Measurements from ENCODE around the gene CASP7. TPM values are rescaled to one million over a fixed set of nuclear protein-coding genes. Genes with fewer than 3 reads are reported as not detected.

Gene CASP7
- total RNA-seq, 1 donor from 2014 or later: 11.6 TPM

DNA sequence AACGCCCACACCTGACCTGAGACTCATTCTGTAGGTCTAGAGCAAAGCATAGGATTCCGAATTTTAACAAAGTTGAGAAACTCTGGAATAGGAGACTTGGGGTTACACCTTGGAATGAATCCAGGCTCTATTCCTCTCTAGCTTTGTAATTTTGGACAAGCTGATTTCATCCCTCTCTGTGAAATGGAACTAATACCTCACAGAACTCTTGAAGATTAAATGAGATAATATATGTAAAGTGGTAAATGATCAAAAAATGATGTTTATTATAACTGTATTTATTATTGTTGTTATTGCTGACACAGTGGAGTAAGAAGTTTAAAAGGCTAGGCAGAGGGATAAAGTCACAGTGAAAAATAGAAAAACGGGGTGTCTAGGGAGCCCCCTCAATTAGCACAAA, 32.3 kb downstream of the CASP7 start:
- no peak for DNase-seq (ENCODE audit: low spot score, unreplicated experiment)
- no peaks in the 10 kb centered on the region for H3K27me3 Mint-ChIP-seq
- no peaks in the 10 kb centered on the region for H3K36me3 Mint-ChIP-seq (ENCODE audit: insufficient read depth)
- H3K4me3 Mint-ChIP-seq (ENCODE audit: low read depth): no peak overlapping the region
- TF ChIP-seq, protein P1, sequence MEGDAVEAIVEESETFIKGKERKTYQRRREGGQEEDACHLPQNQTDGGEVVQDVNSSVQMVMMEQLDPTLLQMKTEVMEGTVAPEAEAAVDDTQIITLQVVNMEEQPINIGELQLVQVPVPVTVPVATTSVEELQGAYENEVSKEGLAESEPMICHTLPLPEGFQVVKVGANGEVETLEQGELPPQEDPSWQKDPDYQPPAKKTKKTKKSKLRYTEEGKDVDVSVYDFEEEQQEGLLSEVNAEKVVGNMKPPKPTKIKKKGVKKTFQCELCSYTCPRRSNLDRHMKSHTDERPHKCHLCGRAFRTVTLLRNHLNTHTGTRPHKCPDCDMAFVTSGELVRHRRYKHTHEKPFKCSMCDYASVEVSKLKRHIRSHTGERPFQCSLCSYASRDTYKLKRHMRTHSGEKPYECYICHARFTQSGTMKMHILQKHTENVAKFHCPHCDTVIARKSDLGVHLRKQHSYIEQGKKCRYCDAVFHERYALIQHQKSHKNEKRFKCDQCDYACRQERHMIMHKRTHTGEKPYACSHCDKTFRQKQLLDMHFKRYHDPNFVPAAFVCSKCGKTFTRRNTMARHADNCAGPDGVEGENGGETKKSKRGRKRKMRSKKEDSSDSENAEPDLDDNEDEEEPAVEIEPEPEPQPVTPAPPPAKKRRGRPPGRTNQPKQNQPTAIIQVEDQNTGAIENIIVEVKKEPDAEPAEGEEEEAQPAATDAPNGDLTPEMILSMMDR (IDR thresholded peaks at IDR 0.05; ENCODE audit: unreplicated experiment): no peak
- no peaks in the 10 kb centered on the region for H3K9me3 Mint-ChIP-seq (ENCODE audit: low read depth)
- no peak overlapping the region for H3K27ac Mint-ChIP-seq
- H3K4me1 Mint-ChIP-seq (ENCODE audit: low read depth): peaks cover 19% of the 10 kb centered on the region

DNA sequence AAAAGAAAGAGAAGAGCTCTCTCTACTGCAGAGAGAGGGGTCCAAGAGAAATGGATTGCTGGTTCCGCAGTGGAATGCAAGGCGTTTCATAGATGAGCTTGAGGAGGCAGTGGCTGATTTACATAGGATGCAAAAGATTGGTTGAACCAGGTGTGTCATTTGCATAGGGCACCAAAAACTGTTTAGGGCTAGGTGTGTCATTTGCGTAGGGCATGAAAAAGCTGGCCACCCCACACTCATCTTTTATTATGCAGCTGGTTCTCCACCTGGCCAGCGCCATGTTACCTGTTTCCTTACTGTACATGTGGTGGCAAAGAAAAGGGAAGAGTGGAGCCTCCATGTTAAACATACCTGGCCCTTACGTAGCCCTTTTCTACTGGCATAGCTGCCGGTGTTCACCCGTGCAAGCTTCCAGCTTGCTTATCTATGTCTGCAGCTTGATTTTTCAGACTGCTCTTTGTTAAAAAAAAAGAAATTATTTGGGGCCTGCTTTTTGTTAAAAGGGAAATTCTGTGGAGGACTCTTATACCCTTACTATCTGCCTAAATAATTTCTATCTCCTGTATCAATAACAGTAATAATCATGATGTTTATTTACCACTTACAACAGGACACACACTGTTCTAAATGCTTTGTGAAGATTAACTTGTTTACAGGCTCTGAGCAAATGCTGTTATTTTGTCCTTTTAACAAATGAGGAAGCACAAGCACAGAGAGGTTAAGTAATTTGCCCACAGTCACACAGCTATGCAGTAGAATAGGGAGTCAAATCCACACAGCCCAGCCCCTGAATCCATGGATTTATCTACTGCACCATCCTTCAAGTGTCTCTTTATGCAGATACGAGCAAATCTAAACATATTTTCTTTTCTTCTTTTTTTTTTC, 33.3 kb downstream of the CASP7 start:
- Mint-ChIP-seq H3K36me3 (ENCODE audit: insufficient read depth) (peaks cover 4% of the 10 kb centered on the region), H3K4me1 (ENCODE audit: low read depth) (peaks cover 19% of the 10 kb centered on the region), H3K4me3 (ENCODE audit: low read depth) (peak overlapping the region; percentile 30), H3K27ac (no peak overlapping the region), H3K27me3 (no peaks in the 10 kb centered on the region), H3K9me3 (ENCODE audit: low read depth) (peaks cover under 1% of the 10 kb centered on the region)
- TF ChIP-seq, protein P1 (IDR thresholded peaks at IDR 0.05; ENCODE audit: unreplicated experiment): no peak
- no peak for DNase-seq (ENCODE audit: low spot score, unreplicated experiment)

DNA sequence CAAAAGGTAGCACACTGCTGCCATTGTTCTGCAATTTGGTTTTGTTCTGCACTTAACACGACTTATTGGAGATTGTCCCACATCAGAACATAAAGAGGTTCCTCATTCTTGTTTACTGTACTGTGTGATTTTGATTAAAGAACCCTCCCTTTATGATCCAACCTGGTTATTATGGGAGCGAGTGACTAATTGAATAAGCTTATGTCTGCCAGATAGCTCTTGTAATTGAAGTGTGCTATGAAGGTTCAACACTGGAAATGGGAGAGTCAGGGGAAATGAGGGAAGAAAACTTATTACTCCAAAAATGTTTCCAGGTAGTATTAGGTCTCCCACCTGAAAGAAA, 33.9 kb downstream of the CASP7 start:
- H3K27me3 Mint-ChIP-seq: no peaks in the 10 kb centered on the region
- no peak overlapping the region for H3K4me3 Mint-ChIP-seq (ENCODE audit: low read depth)
- H3K4me1 Mint-ChIP-seq (ENCODE audit: low read depth): peaks cover 19% of the 10 kb centered on the region
- peaks cover 4% of the 10 kb centered on the region for H3K9me3 Mint-ChIP-seq (ENCODE audit: low read depth)
- no peak overlapping the region for H3K27ac Mint-ChIP-seq
- H3K36me3 Mint-ChIP-seq (ENCODE audit: insufficient read depth): peaks cover 8% of the 10 kb centered on the region
- TF ChIP-seq, protein P1 (IDR thresholded peaks at IDR 0.05; ENCODE audit: unreplicated experiment): no peak
- no peak for DNase-seq (ENCODE audit: low spot score, unreplicated experiment)

DNA sequence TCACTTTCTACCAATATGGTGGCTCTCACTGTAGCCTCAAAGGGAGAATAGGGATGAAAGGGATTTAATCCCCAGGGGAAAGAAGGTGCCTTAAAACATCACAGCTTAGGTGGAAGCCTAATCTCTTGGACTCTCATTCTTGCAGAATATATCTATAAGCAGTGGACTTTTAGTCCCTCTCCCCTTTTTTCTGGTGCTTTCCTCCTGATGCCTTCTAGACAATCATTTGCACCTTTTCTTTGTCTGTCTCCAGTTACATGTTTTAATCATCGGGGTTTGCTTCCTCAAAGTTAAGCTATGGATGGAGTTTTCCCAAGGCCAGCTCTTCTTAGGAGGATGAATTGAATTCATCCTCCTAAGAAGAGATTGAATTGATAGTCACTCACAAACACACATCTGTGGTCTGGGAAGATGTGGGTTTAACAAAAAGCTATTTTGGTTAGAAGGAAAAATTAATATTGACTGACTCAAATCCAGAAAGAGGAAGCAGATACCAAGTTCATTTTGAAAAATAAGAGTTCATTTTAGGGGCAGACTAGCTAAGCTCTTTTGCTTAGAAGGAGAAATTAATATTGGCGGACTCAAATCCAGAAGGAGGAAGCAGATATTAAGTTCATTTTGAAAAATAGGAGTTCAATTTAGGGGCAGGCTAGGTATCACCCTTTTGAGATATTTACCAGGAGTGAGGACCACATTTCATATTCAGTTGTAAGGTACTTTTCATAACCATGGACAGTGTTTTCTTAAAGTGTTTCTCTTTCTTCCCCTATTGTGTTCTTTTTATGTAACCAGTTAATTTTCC, 36.6 kb downstream of the CASP7 start:
- no peak overlapping the region for H3K4me3 Mint-ChIP-seq (ENCODE audit: low read depth)
- no peaks in the 10 kb centered on the region for H3K27me3 Mint-ChIP-seq
- no peak for DNase-seq (ENCODE audit: low spot score, unreplicated experiment)
- H3K4me1 Mint-ChIP-seq (ENCODE audit: low read depth): peaks cover 17% of the 10 kb centered on the region
- peaks cover 29% of the 10 kb centered on the region for H3K36me3 Mint-ChIP-seq (ENCODE audit: insufficient read depth)
- no peak overlapping the region for H3K27ac Mint-ChIP-seq
- H3K9me3 Mint-ChIP-seq (ENCODE audit: low read depth): peaks cover 21% of the 10 kb centered on the region
- TF ChIP-seq, protein P1 (IDR thresholded peaks at IDR 0.05; ENCODE audit: unreplicated experiment): no peak

DNA sequence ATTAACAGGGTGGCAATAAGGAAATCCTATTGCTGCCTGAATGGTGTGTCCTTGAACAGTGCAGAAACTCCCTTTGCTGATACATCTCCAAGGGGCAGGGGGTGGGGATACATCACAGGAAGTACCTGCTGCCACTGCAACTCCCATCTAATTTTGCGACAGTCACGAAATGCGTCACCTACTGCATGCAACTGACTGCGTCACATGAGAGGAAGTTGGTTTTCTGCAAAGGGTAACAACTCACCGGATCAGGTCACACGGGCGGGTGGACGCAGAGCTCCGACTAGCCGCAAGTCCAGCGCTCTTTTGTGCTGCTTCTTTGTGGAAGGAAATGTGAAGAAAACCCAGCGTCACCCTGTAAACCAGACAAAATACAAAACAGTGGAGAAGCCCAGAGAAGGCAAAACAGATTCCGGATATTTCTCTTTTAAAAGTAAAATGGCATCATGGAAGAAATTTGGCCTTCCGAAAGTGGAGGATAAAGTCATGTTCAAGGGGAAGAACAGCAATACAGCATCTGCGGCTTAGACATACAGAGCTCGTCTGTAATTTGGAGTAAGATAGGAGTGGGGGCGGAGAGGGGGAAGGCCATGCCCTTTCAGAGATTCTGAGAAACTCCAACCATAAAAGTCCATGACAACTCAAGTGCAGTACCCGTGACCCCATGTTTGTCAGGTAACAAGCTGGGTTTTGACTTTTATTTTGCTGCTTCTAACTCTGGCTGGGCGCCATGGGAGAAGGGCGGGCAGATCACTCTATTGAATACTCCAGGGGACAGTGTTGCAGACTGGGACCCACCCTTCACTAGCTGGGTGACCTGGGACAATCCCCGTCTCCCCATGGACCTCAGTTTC, 39.5 kb downstream of the CASP7 start:
- no peaks in the 10 kb centered on the region for H3K27me3 Mint-ChIP-seq
- no peak overlapping the region for H3K4me3 Mint-ChIP-seq (ENCODE audit: low read depth)
- peaks cover 39% of the 10 kb centered on the region for H3K36me3 Mint-ChIP-seq (ENCODE audit: insufficient read depth)
- H3K4me1 Mint-ChIP-seq (ENCODE audit: low read depth): peaks cover 9% of the 10 kb centered on the region
- peaks cover 21% of the 10 kb centered on the region for H3K9me3 Mint-ChIP-seq (ENCODE audit: low read depth)
- DNase-seq (ENCODE audit: low spot score, unreplicated experiment): no peak
- TF ChIP-seq, protein P1 (IDR thresholded peaks at IDR 0.05; ENCODE audit: unreplicated experiment): no peak
- no peak overlapping the region for H3K27ac Mint-ChIP-seq

Data from progenitor cell of endocrine pancreas (in vitro differentiated cells).